Measurements from ENCODE around the gene PATL2.

PATL2 gene

GRCh38 chr15:44676676-44677075 is 34.4 kb downstream of the PATL2 start:
- no peak for DNase-seq (ENCODE audit: low read depth, low spot score)
- H3K4me3 ChIP-seq (ENCODE audit: low read depth, low read length): no peak overlapping the region
- TF ChIP-seq CTCF (IDR thresholded peaks at IDR 0.05; ENCODE audit: low read depth, low read length): no peak
- in situ Hi-C loops (cut with HindIII; ENCODE audit: low sequenced_read_pairs): no loop called here

- no peak for DNase-seq (ENCODE audit: low read depth, low spot score)
- TF ChIP-seq CTCF (IDR thresholded peaks at IDR 0.05; ENCODE audit: low read depth, low read length): no peak
- H3K4me3 ChIP-seq (ENCODE audit: low read depth, low read length): no peak overlapping the region
- in situ Hi-C loops (cut with HindIII; ENCODE audit: low sequenced_read_pairs): no loop called here
These were observed 35.2 kb downstream of the PATL2 start for GRCh38 chr15:44675911-44676310.

- in situ Hi-C loops (cut with HindIII; ENCODE audit: low sequenced_read_pairs): no loop called here
- DNase-seq (ENCODE audit: low read depth, low spot score): no peak
- no peak for TF ChIP-seq CTCF (IDR thresholded peaks at IDR 0.05; ENCODE audit: low read depth, low read length)
- H3K4me3 ChIP-seq (ENCODE audit: low read depth, low read length): no peak overlapping the region
These were observed 37.5 kb downstream of the PATL2 start for GRCh38 chr15:44673639-44674038.

- no peak for TF ChIP-seq CTCF (IDR thresholded peaks at IDR 0.05; ENCODE audit: low read depth, low read length)
- no peak overlapping the region for H3K4me3 ChIP-seq (ENCODE audit: low read depth, low read length)
- in situ Hi-C loops (cut with HindIII; ENCODE audit: low sequenced_read_pairs): no loop called here
- DNase-seq (ENCODE audit: low read depth, low spot score): no peak
These were observed 40.8 kb downstream of the PATL2 start for GRCh38 chr15:44670087-44670950.

GRCh38 chr15:44668921-44669320 is 42.2 kb downstream of the PATL2 start:
- no peak for DNase-seq (ENCODE audit: low read depth, low spot score)
- TF ChIP-seq CTCF (IDR thresholded peaks at IDR 0.05; ENCODE audit: low read depth, low read length): no peak
- H3K4me3 ChIP-seq (ENCODE audit: low read depth, low read length): no peak overlapping the region
- in situ Hi-C loops (cut with HindIII; ENCODE audit: low sequenced_read_pairs): no loop called here

- H3K4me3 ChIP-seq (ENCODE audit: low read depth, low read length): no peak overlapping the region
- no peak for TF ChIP-seq CTCF (IDR thresholded peaks at IDR 0.05; ENCODE audit: low read depth, low read length)
- DNase-seq (ENCODE audit: low read depth, low spot score): no peak
- in situ Hi-C loops (cut with HindIII; ENCODE audit: low sequenced_read_pairs): no loop called here
These were observed 44.1 kb downstream of the PATL2 start for GRCh38 chr15:44667039-44667360.
